Uterus (tissue), 4 donors: ENCODE data around the gene MYH7. TPM values are rescaled to one million over a fixed set of nuclear protein-coding genes. Genes with fewer than 3 reads are reported as not detected.

Source experiments
- DNase-seq, 2 donors: peaks; one replicate each; pipeline ENCODE4 v3.0.0-alpha.2; 2019 to 2020
- H3K27ac ChIP-seq, 2 donors: fragments of 200-600 bp; sonication (generic); 1 replicate in 1 of 2; 2 replicates in 1 of 2; pipeline ENCODE4 v1.5.1; 2016 to 2018
- H3K27me3 ChIP-seq, 2 donors: fragments of 200-600 bp; sonication (generic); one replicate each; pipeline ENCODE4 v1.5.1; 2018 to 2019; ENCODE audit warnings: control low read depth in 1 of 2
- H3K36me3 ChIP-seq, 2 donors: fragments of 200-600 bp; sonication (generic); one replicate each; pipeline ENCODE4 v1.5.1; 2019; ENCODE audit warnings: control low read depth in 1 of 2
- H3K4me1 ChIP-seq, 2 donors: fragments of 200-600 bp; sonication (generic); one replicate each; pipeline ENCODE4 v1.5.1; 2018 to 2019; ENCODE audit warnings: control low read depth in 1 of 2
- H3K4me3 ChIP-seq, 2 donors: fragments of 200-600 bp; sonication (generic); 1 replicate in 1 of 2; 2 replicates in 1 of 2; pipeline ENCODE4 v1.5.1; 2018 to 2019; ENCODE audit warnings: mild to moderate bottlenecking in 1 of 2
- H3K9me3 ChIP-seq, 2 donors: fragments of 200-600 bp; sonication (generic); one replicate each; pipeline ENCODE4 v1.5.1; 2019; ENCODE audit warnings: control low read depth in 1 of 2
- POLR2A ChIP-seq, 2 donors: fragments of 450-650 bp; IDR thresholded peaks; one replicate each; pipeline ENCODE4 v1.6.1; 2016; ENCODE audit warnings: antibody characterized with exemption in 2 of 2, mild to moderate bottlenecking in 1 of 2, moderate library complexity in 1 of 2
- intact Hi-C: fragments of 100-400 bp; cut with DNase I; formaldehyde crosslinking; loops from one replicate; pipeline ENCODE4 v1.15.1; 2023; ENCODE audit warnings: low total_unique reads
- total RNA-seq, 4 donors: library from RNA; depleted of rRNA in 3 of 4; stranded (reverse); fragments of >200 nt in 3 of 4; gene quantifications; one replicate each; pipeline versions ENCODE4 v1.1.0 to v1.2.4, GENCODE V29; 2014 to 2023
- TF ChIP-seq, protein P1 (sequence below), 4 experiments: fragments of 200-600 bp in 2 of 4; fragments of 450-650 bp in 2 of 4; sonication (generic) in 2 of 4; IDR thresholded peaks; one replicate each; pipeline ENCODE4 v1.5.1; 2016 to 2019; ENCODE audit warnings: antibody characterized with exemption in 4 of 4, mild to moderate bottlenecking in 2 of 4, moderate library complexity in 1 of 4
- donor health status: DM: yes; HTN: yes; CAD: no.

The MYH7 gene
- total RNA-seq, 4 donors from 2014 or later, result 1.6 TPM; not detected in 3

- Histone ChIP-seq H3K27ac (no peak overlapping the region), H3K36me3 (no peaks in the 10 kb centered on the region)
- intact Hi-C loops, result no loop called here
Measured at GRCh38 chr14:23414906-23415820, 20.3 kb downstream of the MYH7 start.

GRCh38 chr14:23414254-23414653, 21.2 kb downstream of the MYH7 start:
- no peaks in the 10 kb centered on the region for H3K27me3 ChIP-seq
- H3K27ac ChIP-seq, result no peak overlapping the region
- H3K4me1 ChIP-seq, result no peaks in the 10 kb centered on the region
- TF ChIP-seq, protein P1, sequence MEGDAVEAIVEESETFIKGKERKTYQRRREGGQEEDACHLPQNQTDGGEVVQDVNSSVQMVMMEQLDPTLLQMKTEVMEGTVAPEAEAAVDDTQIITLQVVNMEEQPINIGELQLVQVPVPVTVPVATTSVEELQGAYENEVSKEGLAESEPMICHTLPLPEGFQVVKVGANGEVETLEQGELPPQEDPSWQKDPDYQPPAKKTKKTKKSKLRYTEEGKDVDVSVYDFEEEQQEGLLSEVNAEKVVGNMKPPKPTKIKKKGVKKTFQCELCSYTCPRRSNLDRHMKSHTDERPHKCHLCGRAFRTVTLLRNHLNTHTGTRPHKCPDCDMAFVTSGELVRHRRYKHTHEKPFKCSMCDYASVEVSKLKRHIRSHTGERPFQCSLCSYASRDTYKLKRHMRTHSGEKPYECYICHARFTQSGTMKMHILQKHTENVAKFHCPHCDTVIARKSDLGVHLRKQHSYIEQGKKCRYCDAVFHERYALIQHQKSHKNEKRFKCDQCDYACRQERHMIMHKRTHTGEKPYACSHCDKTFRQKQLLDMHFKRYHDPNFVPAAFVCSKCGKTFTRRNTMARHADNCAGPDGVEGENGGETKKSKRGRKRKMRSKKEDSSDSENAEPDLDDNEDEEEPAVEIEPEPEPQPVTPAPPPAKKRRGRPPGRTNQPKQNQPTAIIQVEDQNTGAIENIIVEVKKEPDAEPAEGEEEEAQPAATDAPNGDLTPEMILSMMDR (IDR thresholded peaks at IDR 0.05), result no peak
- TF ChIP-seq POLR2A (IDR thresholded peaks at IDR 0.05), result no peak
- intact Hi-C loops, result no loop called here
- no peaks in the 10 kb centered on the region for H3K36me3 ChIP-seq
- no peak for DNase-seq
- no peaks in the 10 kb centered on the region for H3K9me3 ChIP-seq
- no peak overlapping the region for H3K4me3 ChIP-seq

More at GRCh38 chr14:23414906-23415820, 20.3 kb downstream of the MYH7 start:
- no peak for DNase-seq
- Histone ChIP-seq H3K4me3 (no peak overlapping the region), H3K27me3 (no peaks in the 10 kb centered on the region), H3K9me3 (no peaks in the 10 kb centered on the region), H3K4me1 (no peaks in the 10 kb centered on the region)
- TF ChIP-seq POLR2A (IDR thresholded peaks at IDR 0.05), result no peak

- no peaks in the 10 kb centered on the region for H3K9me3 ChIP-seq
Measured at GRCh38 chr14:23413681-23414080, 21.8 kb downstream of the MYH7 start.

DNA sequence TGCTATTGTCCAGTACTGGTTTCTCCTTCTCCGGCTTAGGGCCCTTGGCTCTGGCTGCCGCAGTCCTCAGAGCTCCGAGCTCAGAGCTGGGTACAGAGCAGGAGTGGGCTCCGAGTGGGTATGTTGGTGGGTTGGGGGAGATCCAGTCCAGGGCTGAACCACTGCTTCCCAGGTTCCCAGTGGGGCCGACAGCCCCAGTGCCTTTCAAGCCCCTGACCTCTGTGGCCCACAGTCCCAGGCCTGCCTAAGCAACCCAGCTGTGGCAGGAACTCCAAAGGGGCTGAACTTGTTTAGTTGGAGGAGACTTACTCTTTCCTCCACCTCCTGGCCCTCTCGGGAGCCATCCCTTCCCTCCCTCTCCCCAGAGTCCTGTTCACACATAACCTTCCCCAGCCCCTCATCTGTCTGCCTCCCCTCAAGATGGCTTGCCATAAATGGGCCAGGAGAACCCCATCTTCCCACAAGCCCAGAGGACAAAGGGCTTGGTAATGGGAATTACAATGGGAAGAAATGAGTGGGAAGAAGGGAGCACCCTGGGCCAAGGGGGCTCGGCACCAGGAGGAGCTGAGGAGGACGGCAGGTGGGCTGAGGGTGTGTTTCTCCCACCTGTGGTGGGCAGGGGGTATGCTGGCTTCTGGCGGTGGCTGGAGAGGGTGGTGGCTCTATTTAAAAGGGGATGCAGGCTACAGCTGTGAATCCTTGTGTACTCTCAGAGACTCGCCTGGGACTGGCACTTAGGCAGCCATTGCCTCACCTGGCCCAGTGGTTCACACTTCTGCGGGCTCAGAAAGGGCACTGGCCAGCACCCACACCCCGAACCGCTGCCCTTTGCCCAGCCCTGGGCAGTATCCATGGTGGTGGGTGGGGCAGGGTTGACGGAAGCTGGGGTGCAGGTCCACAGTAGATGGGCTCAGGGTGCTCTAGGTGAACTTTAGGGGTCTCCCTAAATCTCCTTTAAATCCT, 23.6 kb downstream of the MYH7 start:
- intact Hi-C loops, result no loop called here
- TF ChIP-seq, protein P1 (IDR thresholded peaks at IDR 0.05), result no peak
- no peak for TF ChIP-seq POLR2A (IDR thresholded peaks at IDR 0.05)
- DNase-seq, result no peak
- H3K4me3 ChIP-seq, result no peak overlapping the region
- no peaks in the 10 kb centered on the region for H3K27me3 ChIP-seq
- H3K27ac ChIP-seq, result no peak overlapping the region
- H3K4me1 ChIP-seq, result no peaks in the 10 kb centered on the region
- H3K36me3 ChIP-seq, result no peaks in the 10 kb centered on the region
- H3K9me3 ChIP-seq, result no peaks in the 10 kb centered on the region

More at GRCh38 chr14:23413681-23414080, 21.8 kb downstream of the MYH7 start:
- Histone ChIP-seq H3K4me1 (no peaks in the 10 kb centered on the region), H3K36me3 (no peaks in the 10 kb centered on the region), H3K4me3 (no peak overlapping the region), H3K27me3 (no peaks in the 10 kb centered on the region), H3K27ac (no peak overlapping the region)
- intact Hi-C loops, result no loop called here
- no peak for DNase-seq
- TF ChIP-seq, protein P1 (IDR thresholded peaks at IDR 0.05), result no peak
- no peak for TF ChIP-seq POLR2A (IDR thresholded peaks at IDR 0.05)

DNA sequence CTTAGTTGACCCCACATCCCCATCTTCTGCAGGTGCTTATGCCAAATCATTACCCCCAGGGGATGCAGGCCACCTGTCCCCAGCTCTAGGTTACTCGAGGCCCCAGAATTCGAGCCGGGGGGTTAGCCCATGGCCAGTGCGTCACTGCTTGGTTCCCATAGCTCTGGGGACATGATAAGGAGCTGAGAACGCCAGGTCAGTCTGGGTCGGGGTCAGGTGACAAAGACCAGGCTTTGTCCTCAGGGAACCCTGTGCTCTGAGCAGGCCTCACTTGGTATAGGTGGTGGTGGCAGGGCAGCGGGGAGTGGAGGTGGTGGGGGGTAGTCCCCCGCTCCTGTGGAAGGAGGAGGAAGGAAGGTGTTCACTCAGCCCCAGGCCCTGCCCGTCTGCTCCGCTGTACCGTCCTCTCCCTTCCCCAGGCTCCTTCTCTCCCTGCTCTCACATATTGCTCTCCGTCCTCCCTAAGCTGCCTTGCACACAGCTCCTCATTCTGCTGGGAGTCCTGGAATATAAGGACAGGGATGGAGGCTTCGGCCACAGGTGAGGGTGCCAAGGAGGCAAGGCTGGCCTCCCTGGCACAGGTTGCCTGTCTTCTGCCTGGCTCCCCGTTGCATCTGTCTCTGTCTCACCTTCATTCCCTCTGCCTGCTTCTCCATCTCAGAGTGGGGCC, 25.4 kb downstream of the MYH7 start:
- DNase-seq, result no peak
- Histone ChIP-seq H3K4me3 (no peak overlapping the region), H3K36me3 (no peaks in the 10 kb centered on the region), H3K27me3 (no peaks in the 10 kb centered on the region), H3K27ac (no peak overlapping the region), H3K9me3 (no peaks in the 10 kb centered on the region), H3K4me1 (no peaks in the 10 kb centered on the region)
- intact Hi-C loops, result no loop called here
- TF ChIP-seq POLR2A (IDR thresholded peaks at IDR 0.05), result no peak
- TF ChIP-seq, protein P1 (IDR thresholded peaks at IDR 0.05), result no peak
